Mesendoderm (in vitro differentiated cells): ENCODE data around the gene HOXB8.

Experiments
- DNase-seq: peaks from one replicate; pipeline ENCODE4 v3.0.0; 2013
- H2AK5ac ChIP-seq: 2 replicates; pipeline ENCODE4 v1.6.1; 2013; ENCODE audit warnings: low read length, inconsistent platforms
- H2BK120ac ChIP-seq: 2 replicates; pipeline ENCODE4 v1.6.1; 2013; ENCODE audit warnings: low read depth, mild to moderate bottlenecking, low read length, moderate library complexity, mixed read lengths
- H2BK15ac ChIP-seq: replicated peaks from 2 replicates; pipeline ENCODE4 v1.6.1; 2013; ENCODE audit warnings: low read depth, mild to moderate bottlenecking, moderate library complexity
- H2BK5ac ChIP-seq: 2 replicates; pipeline ENCODE4 v1.6.1; 2013; ENCODE audit warnings: low read length, inconsistent platforms
- H3K18ac ChIP-seq: 2 replicates; pipeline ENCODE4 v1.6.1; 2013; ENCODE audit warnings: mild to moderate bottlenecking, low read length, mixed read lengths
- H3K23ac ChIP-seq: one replicate; pipeline ENCODE4 v1.6.1; 2013; ENCODE audit warnings: low read length
- H3K27ac ChIP-seq: 2 replicates; pipeline ENCODE4 v1.5.1; 2013; ENCODE audit warnings: low read depth, mild to moderate bottlenecking, inconsistent platforms, low read length, moderate library complexity
- H3K27me3 ChIP-seq: 2 replicates; pipeline ENCODE4 v1.6.1; 2013; ENCODE audit warnings: low read length, control low read depth, mild to moderate bottlenecking, inconsistent platforms; ENCODE audit not compliant: insufficient read depth, poor library complexity
- H3K36me3 ChIP-seq: 2 replicates; pipeline ENCODE4 v1.6.1; 2013; ENCODE audit warnings: low read length, inconsistent platforms; ENCODE audit not compliant: control insufficient read depth, insufficient read depth
- H3K4ac ChIP-seq: one replicate; pipeline ENCODE4 v1.6.1; 2013; ENCODE audit warnings: low read depth, mild to moderate bottlenecking, low read length, moderate library complexity
- H3K4me1 ChIP-seq: 2 replicates; pipeline ENCODE4 v1.6.1; 2013; ENCODE audit warnings: low read depth, low read length, inconsistent platforms; ENCODE audit not compliant: control insufficient read depth
- H3K4me2 ChIP-seq: 2 replicates; pipeline ENCODE4 v1.6.1; 2013; ENCODE audit warnings: low read length
- H3K4me3 ChIP-seq: 2 replicates; pipeline ENCODE4 v1.5.1; 2013; ENCODE audit warnings: mild to moderate bottlenecking, low read length
- H3K56ac ChIP-seq: one replicate; pipeline ENCODE4 v1.6.1; 2013; ENCODE audit warnings: low read length
- H3K79me1 ChIP-seq: 2 replicates; pipeline ENCODE4 v1.6.1; 2013; ENCODE audit warnings: low read length, inconsistent platforms
- H3K79me2 ChIP-seq: 2 replicates; pipeline ENCODE4 v1.6.1; 2013; ENCODE audit warnings: mild to moderate bottlenecking, low read length; ENCODE audit not compliant: control insufficient read depth, insufficient read depth
- H3K9ac ChIP-seq: 2 replicates; pipeline ENCODE4 v1.6.1; 2013; ENCODE audit warnings: low read length, inconsistent platforms
- H4K5ac ChIP-seq: one replicate; pipeline ENCODE4 v1.6.1; 2013; ENCODE audit warnings: low read length
- H4K8ac ChIP-seq: one replicate; pipeline ENCODE4 v1.6.1; 2013; ENCODE audit warnings: low read depth, mild to moderate bottlenecking, control low read depth, low read length, moderate library complexity
- WGBS: extraction: QIAGEN DNeasy Blood & Tissue Kit; methylation state at CpG from one replicate; pipeline ENCODE4 v1.1.7; 2013; ENCODE audit warnings: low lambda C conversion rate, missing lambda C conversion rate; ENCODE audit not compliant: insufficient coverage; ENCODE audit errors: extremely low coverage; 5-methylcytosine and 5-hydroxymethylcytosine counted together

HOXB8 gene

GRCh38 chr17:48565925-48566710 lies 49.0 kb downstream of the HOXB8 start:
- H3K9ac ChIP-seq, result no peak overlapping the region
- no peaks in the 10 kb centered on the region for H3K36me3 ChIP-seq
- peaks cover 7% of the 10 kb centered on the region for H3K4me1 ChIP-seq
- no peaks in the 10 kb centered on the region for H3K79me1 ChIP-seq
- H3K27me3 ChIP-seq, result peaks cover 83% of the 10 kb centered on the region
- no peak overlapping the region for H2BK15ac ChIP-seq
- no peak overlapping the region for H2BK120ac ChIP-seq
- H3K4me3 ChIP-seq, result no peak overlapping the region
- H3K79me2 ChIP-seq, result no peaks in the 10 kb centered on the region
- H3K27ac ChIP-seq, result no peak overlapping the region
- no peak overlapping the region for H3K23ac ChIP-seq
- no peak overlapping the region for H3K18ac ChIP-seq
- no peak overlapping the region for H4K5ac ChIP-seq
- no peak for DNase-seq
- H3K56ac ChIP-seq, result no peak overlapping the region
- H2BK5ac ChIP-seq, result no peak overlapping the region
- WGBS, result no CpG with 5 or more reads among the region's 4 CpGs
- H3K4me2 ChIP-seq, result no peak overlapping the region
- no peak overlapping the region for H2AK5ac ChIP-seq
- no peak overlapping the region for H3K4ac ChIP-seq
- no peak overlapping the region for H4K8ac ChIP-seq

DNA sequence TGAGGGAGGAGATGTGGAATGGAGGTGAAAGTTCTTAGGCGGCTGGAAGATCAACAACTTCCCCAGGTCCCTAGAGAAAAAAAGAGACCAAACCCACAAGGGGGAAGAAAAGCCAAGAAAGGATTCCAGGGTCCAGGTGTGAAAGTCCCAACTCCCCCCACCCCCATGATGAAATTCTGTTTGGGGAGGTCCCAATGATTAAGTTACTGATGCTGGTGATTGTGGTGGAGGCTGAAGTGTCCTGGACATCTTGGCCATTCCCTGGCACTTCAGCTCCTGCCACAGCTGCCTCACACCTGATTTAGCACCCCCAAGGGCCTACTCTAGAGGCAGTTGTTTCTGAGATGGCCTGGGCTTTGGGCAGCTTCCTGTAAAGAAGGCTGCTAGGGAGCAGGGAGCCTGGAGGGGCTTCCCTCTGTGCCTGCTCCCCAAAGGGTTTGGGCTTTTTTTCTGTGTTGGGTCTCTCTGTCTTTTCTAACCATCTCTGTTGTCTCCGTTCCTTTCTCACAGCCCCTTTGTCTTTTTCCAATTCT lies 50.0 kb downstream of the HOXB8 start:
- no peaks in the 10 kb centered on the region for H3K79me2 ChIP-seq
- no peak for DNase-seq
- H4K5ac ChIP-seq, result no peak overlapping the region
- H3K56ac ChIP-seq, result no peak overlapping the region
- peaks cover 7% of the 10 kb centered on the region for H3K4me1 ChIP-seq
- H2BK120ac ChIP-seq, result no peak overlapping the region
- no peak overlapping the region for H3K4ac ChIP-seq
- no peak overlapping the region for H2BK15ac ChIP-seq
- no peaks in the 10 kb centered on the region for H3K79me1 ChIP-seq
- no peak overlapping the region for H3K18ac ChIP-seq
- peaks cover 85% of the 10 kb centered on the region for H3K27me3 ChIP-seq
- no CpG with 5 or more reads among the region's 2 CpGs for WGBS
- no peak overlapping the region for H4K8ac ChIP-seq
- no peak overlapping the region for H3K23ac ChIP-seq
- no peak overlapping the region for H3K4me3 ChIP-seq
- H2AK5ac ChIP-seq, result no peak overlapping the region
- no peak overlapping the region for H2BK5ac ChIP-seq
- H3K9ac ChIP-seq, result no peak overlapping the region
- no peak overlapping the region for H3K4me2 ChIP-seq
- H3K36me3 ChIP-seq, result no peaks in the 10 kb centered on the region
- H3K27ac ChIP-seq, result no peak overlapping the region

GRCh38 chr17:48564188-48565021 lies 50.7 kb downstream of the HOXB8 start:
- no peak overlapping the region for H3K4me3 ChIP-seq
- DNase-seq, result no peak

GRCh38 chr17:48563867-48564187 lies 51.3 kb downstream of the HOXB8 start:
- Histone ChIP-seq H3K4me2 (no peak overlapping the region), H3K18ac (no peak overlapping the region), H3K9ac (no peak overlapping the region), H3K4me1 (peaks cover 5% of the 10 kb centered on the region), H3K79me1 (no peaks in the 10 kb centered on the region), H3K27me3 (peaks cover 91% of the 10 kb centered on the region), H4K5ac (no peak overlapping the region), H3K56ac (no peak overlapping the region), H3K27ac (no peak overlapping the region), H2BK120ac (no peak overlapping the region), H3K4ac (no peak overlapping the region), H2BK15ac (no peak overlapping the region), H3K36me3 (no peaks in the 10 kb centered on the region), H2BK5ac (no peak overlapping the region), H3K23ac (no peak overlapping the region), H3K79me2 (no peaks in the 10 kb centered on the region), H4K8ac (no peak overlapping the region), H2AK5ac (no peak overlapping the region), H3K4me3 (no peak overlapping the region)
- WGBS, result no CpG with 5 or more reads among the region's 10 CpGs
- no peak for DNase-seq

More at GRCh38 chr17:48564188-48565021, 50.7 kb downstream of the HOXB8 start:
- H3K18ac ChIP-seq, result no peak overlapping the region
- no peak overlapping the region for H3K23ac ChIP-seq
- no peak overlapping the region for H3K4ac ChIP-seq
- no peak overlapping the region for H2BK5ac ChIP-seq
- peak overlapping the region; percentile 54 for H3K9ac ChIP-seq
- H2BK15ac ChIP-seq, result no peak overlapping the region
- H3K36me3 ChIP-seq, result no peaks in the 10 kb centered on the region
- H2BK120ac ChIP-seq, result no peak overlapping the region
- peaks cover 89% of the 10 kb centered on the region for H3K27me3 ChIP-seq
- peak overlapping the region; percentile 37 for H3K56ac ChIP-seq
- no peak overlapping the region for H4K8ac ChIP-seq
- no peak overlapping the region for H4K5ac ChIP-seq
- no peaks in the 10 kb centered on the region for H3K79me2 ChIP-seq
- WGBS, result no CpG with 5 or more reads among the region's 73 CpGs
- peaks cover 5% of the 10 kb centered on the region for H3K4me1 ChIP-seq
- no peaks in the 10 kb centered on the region for H3K79me1 ChIP-seq
- no peak overlapping the region for H3K27ac ChIP-seq
- no peak overlapping the region for H2AK5ac ChIP-seq
- peak overlapping the region; percentile 45 for H3K4me2 ChIP-seq

DNA sequence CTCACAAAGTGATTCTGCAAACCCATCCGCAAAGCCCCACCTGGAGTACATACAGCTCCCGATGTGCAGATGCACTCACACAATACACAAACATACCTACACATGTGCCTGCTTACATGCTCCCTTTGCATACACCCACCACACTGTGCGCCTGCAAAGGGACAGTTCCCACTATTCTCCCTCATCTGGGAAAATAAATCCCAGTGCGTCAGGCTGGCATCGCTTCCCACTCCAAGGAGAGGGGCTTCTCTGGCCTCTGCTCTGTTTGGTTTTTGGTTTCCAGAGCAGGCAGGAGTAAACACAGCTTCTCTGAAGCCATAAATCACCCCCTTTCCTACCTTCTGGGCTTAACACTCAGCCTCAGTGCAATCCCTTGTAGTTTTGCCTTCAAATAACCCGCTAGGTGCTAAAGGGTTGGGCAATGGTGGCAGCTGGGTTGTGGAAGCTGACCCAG lies 51.7 kb downstream of the HOXB8 start:
- Histone ChIP-seq H2BK120ac (no peak overlapping the region), H2BK15ac (no peak overlapping the region), H3K9ac (no peak overlapping the region), H3K4me1 (peaks cover 5% of the 10 kb centered on the region), H3K79me1 (no peaks in the 10 kb centered on the region), H3K4me2 (no peak overlapping the region), H3K4me3 (no peak overlapping the region), H3K18ac (no peak overlapping the region), H4K8ac (no peak overlapping the region), H3K27ac (no peak overlapping the region), H3K4ac (no peak overlapping the region), H4K5ac (no peak overlapping the region), H3K56ac (no peak overlapping the region), H3K23ac (no peak overlapping the region), H2AK5ac (no peak overlapping the region), H3K36me3 (no peaks in the 10 kb centered on the region), H3K79me2 (no peaks in the 10 kb centered on the region), H2BK5ac (no peak overlapping the region), H3K27me3 (peaks cover 92% of the 10 kb centered on the region)
- WGBS, result no CpG with 5 or more reads among the region's 6 CpGs
- DNase-seq, result no peak
